Endothelial cell of umbilical vein (primary cell): ENCODE measurements around the gene LARP1. TPM values are rescaled to one million over a fixed set of nuclear protein-coding genes. Genes with fewer than 3 reads are reported as not detected.
A peak's percentile ranks its signal among the peaks of the same experiment; 100 is the strongest.

Experiments used
- BruUV-seq: library from RNA; stranded (reverse); fragments of 400-500 nt; replicated peaks from 2 replicates; lab custom pipeline; 2021; lab: Mats Ljungman, UMichigan
- CTCF ChIA-PET: fragments of 300-600, 350-600 bp; sonication (Branson Sonifier 250); formaldehyde crosslinking; loops from one replicate; lab custom pipeline; 2021; ENCODE audit warnings: antibody characterized with exemption, inconsistent platforms; lab: Charles Lee
- POLR2A ChIA-PET: fragments of 300-600, 350-600 bp; sonication (Branson Sonifier 250); formaldehyde crosslinking; loops from one replicate; lab custom pipeline; 2021; ENCODE audit warnings: antibody characterized with exemption, inconsistent platforms; lab: Charles Lee
- DNase-seq: peaks from one replicate; pipeline ENCODE4 v3.0.0-alpha.2; 2011; ENCODE audit warnings: low read depth, low spot score
- FAIRE-seq: peaks from 2 replicates; lab custom pipeline; 2011; peaks lifted over from hg19 to GRCh38; lab: Jason Lieb, UNC
- H2AFZ ChIP-seq: 2 replicates; pipeline ENCODE4 v1.6.0; 2012; ENCODE audit warnings: low read depth, low read length, control low read depth, inconsistent platforms
- H3K27ac ChIP-seq: 2 replicates; pipeline ENCODE4 v1.5.1; 2011; ENCODE audit warnings: low read depth, mild to moderate bottlenecking, control low read depth, low read length, moderate library complexity; ENCODE audit not compliant: insufficient read depth
- H3K27me3 ChIP-seq, 2 experiments: 2 replicates each; pipeline versions ENCODE4 v1.6.0 to v1.6.1; 2011; ENCODE audit warnings: low read length in 2 of 2, mixed read lengths in 1 of 2; ENCODE audit not compliant: control insufficient read depth in 2 of 2, insufficient read depth in 2 of 2
- H3K36me3 ChIP-seq, 2 experiments: 2 replicates in 1 of 2; 3 replicates in 1 of 2; pipeline ENCODE4 v1.5.1; 2011; ENCODE audit warnings: low read length in 2 of 2, mild to moderate bottlenecking in 1 of 2, moderate library complexity in 1 of 2; ENCODE audit not compliant: control insufficient read depth in 2 of 2, insufficient read depth in 2 of 2; ENCODE audit errors: extremely low read depth in 1 of 2
- H3K4me1 ChIP-seq: 3 replicates; pipeline ENCODE4 v1.5.1; 2011; ENCODE audit warnings: mild to moderate bottlenecking, low read length; ENCODE audit not compliant: control insufficient read depth, insufficient read depth; ENCODE audit errors: extremely low read depth
- H3K4me2 ChIP-seq: 2 replicates; pipeline ENCODE4 v1.6.1; 2011; ENCODE audit warnings: low read length, control low read depth, mixed read lengths; ENCODE audit not compliant: insufficient read depth
- H3K4me3 ChIP-seq, 3 experiments: fragments of 200-600 bp in 1 of 3; sonication (generic), shearing (Covaris generic) in 1 of 3; replicated peaks in 1 of 3; 2 replicates each; pipeline ENCODE4 v1.5.1; 2011 to 2016; ENCODE audit warnings: control low read depth in 3 of 3, low read length in 3 of 3, mild to moderate bottlenecking in 2 of 3, inconsistent platforms in 1 of 3, low read depth in 1 of 3, moderate library complexity in 1 of 3; ENCODE audit not compliant: insufficient read depth in 1 of 3
- H3K79me2 ChIP-seq: 2 replicates; pipeline ENCODE4 v1.6.0; 2012; ENCODE audit warnings: low read length, inconsistent platforms; ENCODE audit not compliant: control insufficient read depth, insufficient read depth
- H3K9ac ChIP-seq: replicated peaks from 2 replicates; pipeline ENCODE3; 2011; ENCODE audit warnings: low read length, control low read depth; ENCODE audit not compliant: insufficient read depth; ENCODE audit errors: extremely low read depth
- H3K9me1 ChIP-seq: replicated peaks from 3 replicates; pipeline ENCODE4 v1.6.0; 2011; ENCODE audit warnings: mild to moderate bottlenecking, low read length; ENCODE audit not compliant: control insufficient read depth, insufficient read depth; ENCODE audit errors: extremely low read depth
- H3K9me3 ChIP-seq: replicated peaks from 2 replicates; pipeline ENCODE4 v1.5.1; 2012; ENCODE audit warnings: low read length, inconsistent platforms; ENCODE audit not compliant: control insufficient read depth, insufficient read depth
- H4K20me1 ChIP-seq: replicated peaks from 2 replicates; pipeline ENCODE3; 2011; ENCODE audit warnings: mild to moderate bottlenecking, low read length; ENCODE audit not compliant: control insufficient read depth, insufficient read depth; ENCODE audit errors: extremely low read depth
- EZH2 ChIP-seq: IDR thresholded peaks from 2 replicates; pipeline ENCODE4 v1.6.1; 2012; ENCODE audit warnings: borderline replicate concordance, low read depth, mild to moderate bottlenecking, moderate library complexity, low read length, inconsistent platforms; ENCODE audit not compliant: severe bottlenecking
- FOS ChIP-seq: IDR thresholded peaks from 2 replicates; pipeline ENCODE4 v1.6.1; 2011; ENCODE audit warnings: mild to moderate bottlenecking, low read length, moderate library complexity, borderline replicate concordance; ENCODE audit not compliant: insufficient read depth
- GATA2 ChIP-seq: IDR thresholded peaks from 2 replicates; pipeline ENCODE4 v1.7.0; 2011; ENCODE audit warnings: low read depth, mild to moderate bottlenecking, moderate library complexity, mixed read lengths, low read length; ENCODE audit not compliant: insufficient read length, insufficient read depth
- JUN ChIP-seq: IDR thresholded peaks from 2 replicates; pipeline ENCODE4 v1.6.1; 2011; ENCODE audit warnings: borderline replicate concordance, low read depth; ENCODE audit not compliant: insufficient read length, insufficient read depth
- MYC ChIP-seq: IDR thresholded peaks from one replicate; pipeline ENCODE4 v1.6.1; 2011; ENCODE audit warnings: mild to moderate bottlenecking, low read depth, low read length
- POLR2A ChIP-seq: IDR thresholded peaks from 2 replicates; pipeline ENCODE4 v1.6.1; 2012; ENCODE audit warnings: low read depth, mild to moderate bottlenecking, control low read depth, low read length
- POLR2AphosphoS5 ChIP-seq: IDR thresholded peaks from 2 replicates; pipeline ENCODE4 v1.6.1; 2012; ENCODE audit warnings: low read depth, mild to moderate bottlenecking, control low read depth, low read length, moderate library complexity; ENCODE audit not compliant: insufficient read depth
- dilution Hi-C: fragments of 300-500 bp; cut with MboI; formaldehyde crosslinking; loops from one replicate; pipeline ENCODE4 v1.15.0; 2019; ENCODE audit warnings: low sequenced_read_pairs; ENCODE audit not compliant: extremely low pct_ligation_motif_present
- intact Hi-C: fragments of 100-400 bp; cut with micrococcal nuclease; formaldehyde crosslinking; loops from one replicate; pipeline ENCODE4 v1.10.0; 2022
- polyA plus RNA-seq, 4 experiments: library from polyadenylated mRNA; depleted of rRNA in 3 of 4; stranded (reverse) in 3 of 4; unstranded in 1 of 4; fragments of >200 nt; gene quantifications; 2 replicates each; pipeline versions ENCODE4 v1.2.1 to v1.2.3, GENCODE V29; 2011 to 2012; ENCODE audit warnings: missing spikeins in 1 of 4
- total RNA-seq: library from RNA; stranded (reverse); gene quantifications from 2 replicates; pipeline ENCODE4 v1.2.3, GENCODE V29; 2021
- TF ChIP-seq, protein P1 (sequence below), 2 donors: IDR thresholded peaks; 1 replicate in 1 of 2; 2 replicates in 1 of 2; pipeline ENCODE4 v1.5.1; 2011; ENCODE audit warnings: low read length in 2 of 2, mild to moderate bottlenecking in 2 of 2, moderate library complexity in 2 of 2, control low read depth in 1 of 2, inconsistent platforms in 1 of 2, low read depth in 1 of 2; ENCODE audit not compliant: insufficient read depth in 1 of 2; ENCODE audit errors: extremely low read depth in 1 of 2
- TF ChIP-seq, protein P2 (sequence below): IDR thresholded peaks from 2 replicates; pipeline ENCODE4 v1.6.1; 2011; ENCODE audit not compliant: insufficient read depth, insufficient read length

Gene LARP1
- total and polyA plus RNA-seq, 2 donors (not counting 3 experiments of a cell fraction or from before 2014, with no cell fraction given), result 70.4 to 252 TPM

DNA sequence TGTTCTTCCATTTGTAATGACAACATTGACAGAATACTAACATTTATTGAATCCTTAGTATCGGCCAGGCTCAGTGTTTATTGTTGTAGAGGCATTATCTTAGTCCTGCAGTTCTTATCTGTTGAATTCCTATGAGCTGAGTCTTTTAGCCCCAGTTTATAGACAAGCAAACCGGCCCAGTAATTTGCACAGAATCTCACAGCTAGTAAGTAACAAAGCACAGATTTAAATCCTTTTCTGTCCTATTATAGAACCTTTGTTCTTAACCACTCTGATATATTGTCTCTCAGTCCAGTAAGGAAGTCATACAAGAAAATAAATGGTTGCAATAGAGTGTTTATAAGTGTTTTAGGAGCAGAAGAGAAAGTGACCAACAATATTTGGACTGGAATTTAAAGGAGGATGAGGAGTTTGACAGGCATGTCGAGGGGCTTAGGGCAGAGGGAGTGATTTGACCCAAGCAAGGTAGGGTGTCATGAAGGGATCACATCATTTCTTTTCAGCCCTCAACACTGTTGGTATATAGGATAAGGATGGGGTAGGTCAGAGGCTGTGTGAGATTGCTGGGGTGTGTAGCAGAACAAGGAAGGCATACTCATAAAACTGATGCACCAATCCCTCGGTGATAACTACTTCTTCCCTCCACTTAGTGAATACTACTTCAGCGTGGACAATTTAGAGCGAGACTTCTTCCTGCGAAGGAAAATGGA is 39.5 kb downstream of the LARP1 start:
- H3K36me3 ChIP-seq, result peaks cover 33 to 37% of the 10 kb centered on the region in 2 experiments
- no peak for DNase-seq
- dilution Hi-C loops, result no loop called here

GRCh38 chr5:154795235-154795596 is 40.0 kb downstream of the LARP1 start:
- POLR2A ChIA-PET, result no interaction called here
- TF ChIP-seq POLR2A (no peak), EZH2 (no peak), MYC (no peak), POLR2AphosphoS5 (no peak), JUN (no peak), GATA2 (no peak), FOS (no peak)
- TF ChIP-seq, protein P1, sequence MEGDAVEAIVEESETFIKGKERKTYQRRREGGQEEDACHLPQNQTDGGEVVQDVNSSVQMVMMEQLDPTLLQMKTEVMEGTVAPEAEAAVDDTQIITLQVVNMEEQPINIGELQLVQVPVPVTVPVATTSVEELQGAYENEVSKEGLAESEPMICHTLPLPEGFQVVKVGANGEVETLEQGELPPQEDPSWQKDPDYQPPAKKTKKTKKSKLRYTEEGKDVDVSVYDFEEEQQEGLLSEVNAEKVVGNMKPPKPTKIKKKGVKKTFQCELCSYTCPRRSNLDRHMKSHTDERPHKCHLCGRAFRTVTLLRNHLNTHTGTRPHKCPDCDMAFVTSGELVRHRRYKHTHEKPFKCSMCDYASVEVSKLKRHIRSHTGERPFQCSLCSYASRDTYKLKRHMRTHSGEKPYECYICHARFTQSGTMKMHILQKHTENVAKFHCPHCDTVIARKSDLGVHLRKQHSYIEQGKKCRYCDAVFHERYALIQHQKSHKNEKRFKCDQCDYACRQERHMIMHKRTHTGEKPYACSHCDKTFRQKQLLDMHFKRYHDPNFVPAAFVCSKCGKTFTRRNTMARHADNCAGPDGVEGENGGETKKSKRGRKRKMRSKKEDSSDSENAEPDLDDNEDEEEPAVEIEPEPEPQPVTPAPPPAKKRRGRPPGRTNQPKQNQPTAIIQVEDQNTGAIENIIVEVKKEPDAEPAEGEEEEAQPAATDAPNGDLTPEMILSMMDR (IDR thresholded peaks at IDR 0.05; ENCODE audit: extremely low read depth in 1 of 2, insufficient read depth in 1 of 2, low read depth in 1 of 2, low read length in 2 of 2), result no peak
- TF ChIP-seq, protein P2, sequence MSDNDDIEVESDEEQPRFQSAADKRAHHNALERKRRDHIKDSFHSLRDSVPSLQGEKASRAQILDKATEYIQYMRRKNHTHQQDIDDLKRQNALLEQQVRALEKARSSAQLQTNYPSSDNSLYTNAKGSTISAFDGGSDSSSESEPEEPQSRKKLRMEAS, result no peak

More for the DNA sequence above, 39.5 kb downstream of the LARP1 start:
- Histone ChIP-seq H3K79me2 (peaks cover 38% of the 10 kb centered on the region), H3K9me1 (no peaks in the 10 kb centered on the region), H3K27me3 (no peaks in the 10 kb centered on the region), H2AFZ (no peak overlapping the region), H3K4me2 (no peak overlapping the region), H3K27ac (peak overlapping the region; percentile 24), H3K4me1 (peaks cover 13% of the 10 kb centered on the region), H4K20me1 (no peaks in the 10 kb centered on the region), H3K9ac (no peak overlapping the region), H3K9me3 (no peaks in the 10 kb centered on the region), H3K4me3 (no peak overlapping the region)
- CTCF ChIA-PET, result interaction anchor here (1.0 to 2.0 kb wide), 2 partner anchors 10 to 145 kb away, joined by 4 to 12 read pairs; no protein-coding TSS in a partner anchor
- no TSS peak for BruUV-seq
- no peak for TF ChIP-seq FOS
- TF ChIP-seq GATA2, result peak; percentile 64
- FAIRE-seq, result no peak
- intact Hi-C loops, result loop anchor here (5.0 kb wide), 1 partner anchor 37 kb away; the partner anchor contains the start of gene LARP1
- POLR2A ChIA-PET, result interaction anchor here (1.1 kb wide), 1 partner anchor 283 kb away, joined by 3 read pairs; no protein-coding TSS in a partner anchor

More at GRCh38 chr5:154795235-154795596, 40.0 kb downstream of the LARP1 start:
- Histone ChIP-seq H3K4me1 (peaks cover 13% of the 10 kb centered on the region), H2AFZ (no peak overlapping the region), H3K9me3 (no peaks in the 10 kb centered on the region), H3K4me3 (no peak overlapping the region), H3K27ac (peak overlapping the region; percentile 24), H3K36me3 (peaks cover 38 to 40% of the 10 kb centered on the region in 2 experiments), H3K79me2 (peaks cover 32% of the 10 kb centered on the region), H3K9me1 (no peaks in the 10 kb centered on the region), H3K27me3 (no peaks in the 10 kb centered on the region), H3K4me2 (no peak overlapping the region), H3K9ac (no peak overlapping the region), H4K20me1 (no peaks in the 10 kb centered on the region)
- FAIRE-seq (peak; percentile 4), DNase-seq (no peak)
- intact Hi-C loops, result no loop called here
- dilution Hi-C loops, result no loop called here
- BruUV-seq, result no TSS peak
- CTCF ChIA-PET, result interaction anchor here (2.0 kb wide), 1 partner anchor 145 kb away, joined by 12 read pairs; no protein-coding TSS in a partner anchor
